HepG2 (cell line): ENCODE measurements around the gene CT45A9. TPM values are rescaled to one million over a fixed set of nuclear protein-coding genes. Genes with fewer than 3 reads are reported as not detected.
"Not testable (repeated sequence)": the region's sequence is repeated elsewhere in the genome, so short reads cannot be mapped to it uniquely, and the experiment has no call there.

Experiments used
- ATAC-seq: fragments of 200-7000 bp; cut with Tn5 transposase; 3 replicates; pipeline ENCODE4 v1.9.1; 2020; ENCODE audit warnings: mild to moderate bottlenecking, moderate library complexity
- BruUV-seq: library from RNA; stranded (reverse); fragments of 400-500 nt; replicated peaks from 2 replicates; lab custom pipeline; 2021; lab: Mats Ljungman, UMichigan
- CTCF ChIA-PET: fragments of 300-600 bp; formaldehyde crosslinking; extraction: SDS; loops from one replicate; lab custom pipeline; 2021; ENCODE audit warnings: low total read pairs, inconsistent platforms, low intra/inter-chr PET ratio; lab: Yijun Ruan, JAX
- POLR2A ChIA-PET: fragments of 350-600 bp; sonication (Branson Sonifier 250); formaldehyde crosslinking; loops from one replicate; lab custom pipeline; 2020; ENCODE audit warnings: antibody characterized with exemption, inconsistent platforms; lab: Yijun Ruan, JAX
- DNase-seq: peaks from one replicate; pipeline ENCODE4 v3.0.0-alpha.2; 2015; ENCODE audit warnings: low spot score
- FAIRE-seq: peaks from 3 replicates; lab custom pipeline; 2011; peaks lifted over from hg19 to GRCh38; lab: Jason Lieb, UNC
- H2AFZ ChIP-seq: one replicate; pipeline ENCODE4 v1.6.1; 2011; ENCODE audit warnings: low read length, inconsistent platforms
- H3K27ac ChIP-seq: fragments of 300-600 bp; 3 replicates; pipeline ENCODE4 v1.8.0; 2011; ENCODE audit warnings: mixed run types, mild to moderate bottlenecking, mixed read lengths, low read length, inconsistent platforms; ENCODE audit not compliant: insufficient read depth; ENCODE audit errors: extremely low read length
- H3K27me3 ChIP-seq, 2 experiments: fragments of 200-600 bp in 1 of 2; 2 replicates in 1 of 2; 3 replicates in 1 of 2; pipeline versions ENCODE4 v1.6.0 to v1.8.0; 2011; ENCODE audit warnings: low read length in 2 of 2, mild to moderate bottlenecking in 2 of 2, moderate library complexity in 2 of 2, inconsistent platforms in 1 of 2; ENCODE audit not compliant: insufficient read depth in 2 of 2, control insufficient read depth in 1 of 2
- H3K36me3 ChIP-seq, 2 experiments: fragments of 200-600 bp in 1 of 2; replicated peaks in 1 of 2; 2 replicates in 1 of 2; 3 replicates in 1 of 2; pipeline versions ENCODE4 v1.5.1 to v1.8.0; 2011; ENCODE audit warnings: low read length in 2 of 2, inconsistent platforms in 1 of 2; ENCODE audit not compliant: insufficient read depth in 2 of 2, control insufficient read depth in 1 of 2
- H3K4me1 ChIP-seq: 2 replicates; pipeline ENCODE4 v1.5.1; 2012; ENCODE audit warnings: low read length, inconsistent platforms; ENCODE audit not compliant: insufficient read depth
- H3K4me2 ChIP-seq: 2 replicates; pipeline ENCODE4 v1.6.0; 2011; ENCODE audit warnings: low read depth, low read length, inconsistent platforms
- H3K4me3 ChIP-seq, 3 experiments: fragments of 200-600 bp in 1 of 3; sonication (generic), shearing (Covaris generic) in 1 of 3; replicated peaks in 1 of 3; 2 replicates each; pipeline ENCODE4 v1.5.1; 2011 to 2016; ENCODE audit warnings: low read length in 3 of 3, inconsistent platforms in 2 of 3, low read depth in 2 of 3, mild to moderate bottlenecking in 2 of 3, control low read depth in 1 of 3, mixed read lengths in 1 of 3; ENCODE audit not compliant: insufficient read depth in 1 of 3
- H3K79me2 ChIP-seq: one replicate; pipeline ENCODE4 v1.6.1; 2011; ENCODE audit warnings: low read length, inconsistent platforms; ENCODE audit not compliant: insufficient read depth
- H3K9ac ChIP-seq: 2 replicates; pipeline ENCODE4 v1.6.0; 2011; ENCODE audit warnings: mild to moderate bottlenecking, low read depth, low read length, inconsistent platforms; ENCODE audit not compliant: insufficient read depth
- H3K9me3 ChIP-seq: 2 replicates; pipeline ENCODE4 v1.5.1; 2012; ENCODE audit warnings: mild to moderate bottlenecking, low read length
- H4K20me1 ChIP-seq: 2 replicates; pipeline ENCODE4 v1.6.0; 2011; ENCODE audit warnings: inconsistent platforms, mild to moderate bottlenecking, low read length, moderate library complexity; ENCODE audit not compliant: insufficient read depth
- WGBS: methylation state at CpG from one replicate; pipeline ENCODE4 v1.1.6; 2017; ENCODE audit warnings: low lambda C conversion rate; 5-methylcytosine and 5-hydroxymethylcytosine counted together
- in situ Hi-C: cut with HindIII; loops from 2 replicates; pipeline ENCODE4 v1.10.0; 2017; ENCODE audit warnings: low pct_unique_long_range_greater_than_20kb; ENCODE audit not compliant: extremely low pct_ligation_motif_present
- intact Hi-C: fragments of 100-400 bp; cut with micrococcal nuclease; formaldehyde crosslinking; loops from one replicate; pipeline ENCODE4 v1.10.0; 2022; ENCODE audit not compliant: unreplicated experiment
- polyA plus RNA-seq, 8 experiments: library from polyadenylated mRNA; depleted of rRNA in 3 of 8; stranded (reverse) in 7 of 8; unstranded in 1 of 8; fragments of >200 nt; fragmentation: Illumina TruSeq in 4 of 8; extraction: Trizol in 4 of 8; gene quantifications; 2 replicates each; pipeline versions ENCODE4 v1.2.1 to v1.2.3, GENCODE V29; 2011 to 2016; ENCODE audit warnings: low read depth in 4 of 8, missing spikeins in 1 of 8, mixed read lengths in 1 of 8; ENCODE audit not compliant: insufficient read depth in 1 of 8
- total RNA-seq, 5 experiments: library from RNA; depleted of rRNA; stranded (reverse); fragments of >200 nt; fragmentation: Illumina TruSeq; extraction: Trizol; gene quantifications; 2 replicates each; pipeline ENCODE4 v1.2.3, GENCODE V29; 2016; ENCODE audit warnings: low read depth in 1 of 5

Gene CT45A9
- total and polyA plus RNA-seq, 2 of the 13 experiments (the other 11 are each of a cell fraction or from before 2014, with no cell fraction given) = not detected

DNA sequence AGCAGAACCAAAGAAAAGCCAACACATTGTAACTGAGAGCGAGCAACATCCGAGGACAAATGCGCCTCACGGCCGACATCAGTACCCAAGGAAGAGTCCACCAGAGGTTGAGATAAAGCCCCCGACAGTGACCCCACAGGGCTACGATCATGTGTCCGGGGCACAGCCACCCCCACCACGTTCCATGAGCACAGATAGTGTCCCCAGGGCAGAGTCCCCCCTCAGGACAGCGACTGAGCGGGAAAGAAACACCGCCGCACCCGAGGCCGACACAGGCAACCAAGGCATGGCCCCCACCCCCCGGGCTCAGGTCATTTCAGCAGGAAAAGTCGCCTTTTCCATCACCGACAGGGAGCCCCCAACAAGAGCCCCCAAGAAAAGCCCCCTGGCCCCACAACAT, 16.6 kb upstream of the CT45A9 start:
- not testable (repeated sequence) for BruUV-seq, H3K36me3 ChIP-seq

DNA sequence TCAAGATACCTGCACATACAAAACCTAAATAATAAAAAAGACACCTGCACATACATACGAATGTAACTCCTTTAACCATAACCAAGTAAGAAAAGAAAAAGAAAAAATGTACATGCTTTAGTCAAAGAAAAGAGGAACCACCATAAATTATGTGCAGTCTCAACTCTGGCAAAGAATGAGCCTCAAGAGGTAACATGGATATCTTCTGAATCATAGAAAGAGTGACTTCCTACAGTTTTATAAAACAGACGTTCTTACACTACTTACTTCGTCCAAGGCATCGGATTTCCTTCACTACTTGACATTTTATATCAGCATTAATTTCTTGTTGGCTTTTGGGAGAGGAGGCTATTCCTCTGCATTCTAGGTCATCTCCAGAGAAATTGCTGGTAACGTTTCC, 11.1 kb upstream of the CT45A9 start:
- WGBS = 4% methylated on average over 4 of the region's 5 CpGs
- H3K4me2 ChIP-seq, H3K4me1 ChIP-seq, H3K9ac ChIP-seq, H3K36me3 ChIP-seq, CTCF ChIA-PET, FAIRE-seq, H3K27ac ChIP-seq, in situ Hi-C loops, H3K9me3 ChIP-seq, intact Hi-C loops, H3K4me3 ChIP-seq, ATAC-seq, H3K79me2 ChIP-seq, H3K27me3 ChIP-seq, DNase-seq, H2AFZ ChIP-seq, POLR2A ChIA-PET, H4K20me1 ChIP-seq, BruUV-seq: not testable (repeated sequence)

More for the DNA sequence above, 16.6 kb upstream of the CT45A9 start:
- H3K4me3 ChIP-seq, H2AFZ ChIP-seq, ATAC-seq, H3K79me2 ChIP-seq, H3K9ac ChIP-seq, H4K20me1 ChIP-seq, intact Hi-C loops, DNase-seq, H3K27ac ChIP-seq, H3K9me3 ChIP-seq, POLR2A ChIA-PET, H3K27me3 ChIP-seq, H3K4me1 ChIP-seq, in situ Hi-C loops, FAIRE-seq, H3K4me2 ChIP-seq, CTCF ChIA-PET: not testable (repeated sequence)
- 64% methylated on average over 12 of the region's 18 CpGs for WGBS

DNA sequence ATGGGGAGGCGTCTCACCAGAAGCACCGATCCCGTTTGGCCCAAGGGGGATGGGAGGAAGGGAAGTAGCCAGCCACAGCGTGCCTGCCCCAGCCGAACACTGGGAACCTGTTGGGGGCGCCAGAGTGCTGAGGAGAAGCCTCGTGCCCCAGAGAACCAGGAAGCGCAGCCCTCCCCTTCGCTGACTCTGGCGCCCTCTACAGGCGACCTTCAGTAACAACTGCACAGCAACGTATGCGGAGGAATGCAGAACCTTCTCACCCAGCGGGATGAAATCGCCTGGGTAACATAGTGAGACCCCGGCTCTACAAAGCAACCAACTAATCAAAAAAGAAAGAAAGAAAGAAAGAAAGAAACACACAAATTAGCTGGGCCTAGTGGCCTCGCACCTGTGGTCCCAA, 17.2 kb downstream of the CT45A9 start, which contains the start of gene CT45A8:
CT45A8 (minus strand) TSS at position 101 of the 400 bp plus-strand sequence. CDS start 3,755 bp downstream, outside the sequence.
- no CpG with 5 or more reads among the region's 17 CpGs for WGBS
- H3K79me2 ChIP-seq, H3K4me1 ChIP-seq, FAIRE-seq, H3K36me3 ChIP-seq, H3K4me3 ChIP-seq, H3K27ac ChIP-seq, H3K9me3 ChIP-seq, H4K20me1 ChIP-seq, H3K27me3 ChIP-seq, H2AFZ ChIP-seq, in situ Hi-C loops, CTCF ChIA-PET, H3K4me2 ChIP-seq, POLR2A ChIA-PET, DNase-seq, ATAC-seq, H3K9ac ChIP-seq, intact Hi-C loops, BruUV-seq: not testable (repeated sequence)

DNA sequence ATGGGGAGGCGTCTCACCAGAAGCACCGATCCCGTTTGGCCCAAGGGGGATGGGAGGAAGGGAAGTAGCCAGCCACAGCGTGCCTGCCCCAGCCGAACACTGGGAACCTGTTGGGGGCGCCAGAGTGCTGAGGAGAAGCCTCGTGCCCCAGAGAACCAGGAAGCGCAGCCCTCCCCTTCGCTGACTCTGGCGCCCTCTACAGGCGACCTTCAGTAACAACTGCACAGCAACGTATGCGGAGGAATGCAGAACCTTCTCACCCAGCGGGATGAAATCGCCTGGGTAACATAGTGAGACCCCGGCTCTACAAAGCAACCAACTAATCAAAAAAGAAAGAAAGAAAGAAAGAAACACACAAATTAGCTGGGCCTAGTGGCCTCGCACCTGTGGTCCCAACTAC, 34.4 kb downstream of the CT45A9 start, which contains the start of gene CT45A7:
CT45A7 (minus strand) TSS at position 101 of the 400 bp plus-strand sequence. CDS start 3,747 bp downstream, outside the sequence.
- ATAC-seq, H3K27ac ChIP-seq, H3K9me3 ChIP-seq, H3K4me1 ChIP-seq, H2AFZ ChIP-seq, H3K36me3 ChIP-seq, in situ Hi-C loops, H3K27me3 ChIP-seq, intact Hi-C loops, POLR2A ChIA-PET, DNase-seq, H3K9ac ChIP-seq, H3K79me2 ChIP-seq, BruUV-seq, H4K20me1 ChIP-seq, H3K4me2 ChIP-seq, CTCF ChIA-PET, H3K4me3 ChIP-seq, FAIRE-seq: not testable (repeated sequence)
- WGBS = no CpG with 5 or more reads among the region's 17 CpGs
